Stimulated activated CD4-positive, alpha-beta T cell treated with anti-CD3 and anti-CD28 coated beads, Interleukin-2, amount 100 ng/mL, for 4 hours (primary cell): ENCODE data around the gene ADH5.
"Not testable (repeated sequence)": the region's sequence is repeated elsewhere in the genome, so short reads cannot be mapped to it uniquely, and the experiment has no call there.

ENCODE experiments used
- DNase-seq: peaks from one replicate; pipeline ENCODE4 v3.0.0-alpha.2; 2020; ENCODE audit warnings: low read depth

ADH5 gene

GRCh38 chr4:99029852-99030251 is 58.7 kb downstream of the ADH5 start:
- DNase-seq, result no peak

GRCh38 chr4:99029018-99029735 is 59.4 kb downstream of the ADH5 start:
- no peak for DNase-seq

- no peak for DNase-seq
These were observed 60.4 kb downstream of the ADH5 start for GRCh38 chr4:99028187-99028586.

GRCh38 chr4:99027304-99027703 is 61.3 kb downstream of the ADH5 start:
- DNase-seq, result no peak

- DNase-seq, result no peak
These were observed 63.1 kb downstream of the ADH5 start for GRCh38 chr4:99025506-99025905.

GRCh38 chr4:99024481-99025275 is 63.9 kb downstream of the ADH5 start:
- DNase-seq, result no peak

- not testable (repeated sequence) for DNase-seq
These were observed 64.8 kb downstream of the ADH5 start for GRCh38 chr4:99023800-99024251.

- no peak for DNase-seq
These were observed 66.0 kb downstream of the ADH5 start for GRCh38 chr4:99022566-99022965.

GRCh38 chr4:99021386-99021785 is 67.2 kb downstream of the ADH5 start:
- no peak for DNase-seq
